ENCODE measurements around the gene CPLANE2. TPM values are rescaled to one million over a fixed set of nuclear protein-coding genes. Genes with fewer than 3 reads are reported as not detected.

CPLANE2 gene
- total RNA-seq, 1 donor from 2014 or later = 9.1 TPM

DNA sequence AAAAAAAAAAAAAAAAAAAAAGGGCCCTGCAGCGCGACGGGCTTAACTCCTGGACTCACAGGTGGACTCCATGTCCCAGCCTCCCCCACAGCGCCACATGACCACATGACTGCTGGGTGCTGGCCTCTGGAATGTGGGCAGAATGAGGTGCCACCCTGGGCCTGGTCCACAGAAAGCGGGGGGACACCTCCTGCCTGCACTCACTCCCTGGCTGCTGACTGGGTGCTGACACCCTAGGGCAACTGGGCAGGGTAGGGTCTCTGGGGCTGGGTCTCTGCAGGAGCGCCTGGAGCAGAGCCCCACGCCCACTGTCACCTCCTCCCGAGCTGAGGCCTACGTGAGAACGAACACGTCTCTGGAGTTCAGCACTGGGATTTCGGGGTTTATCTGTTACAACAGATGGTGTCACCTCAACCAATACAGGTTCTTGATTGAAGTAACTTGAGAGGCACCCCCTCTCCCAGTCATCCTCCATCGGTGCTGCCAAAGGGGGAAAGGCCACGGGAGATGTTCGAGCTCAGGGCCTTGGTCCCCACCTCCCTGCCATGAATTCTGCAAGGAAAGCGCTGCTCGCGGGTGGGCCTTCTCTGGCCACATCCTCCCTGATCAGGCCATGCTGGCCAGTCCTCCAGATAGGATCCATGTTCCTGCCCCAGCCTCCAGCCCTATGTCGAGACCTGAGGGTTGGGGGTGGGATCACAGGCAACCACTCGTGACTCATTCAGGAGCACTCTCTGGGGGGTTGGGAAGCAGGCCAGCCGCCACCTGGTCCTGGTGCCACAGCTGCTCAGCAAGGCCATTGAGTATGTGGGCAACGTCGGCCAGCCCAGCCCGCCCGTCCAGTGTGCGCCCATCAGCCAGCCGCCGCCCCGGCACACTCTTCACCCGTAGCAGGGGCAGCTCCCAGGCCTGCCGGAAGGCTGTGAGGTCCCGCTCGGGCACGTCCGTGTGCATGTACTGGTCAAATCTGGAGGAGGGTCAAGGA, 5.4 kb downstream of the CPLANE2 start:
- H3K9me3 ChIP-seq = no peaks in the 10 kb centered on the region
- H3K27ac ChIP-seq = no peak overlapping the region
- TF ChIP-seq, protein P1, sequence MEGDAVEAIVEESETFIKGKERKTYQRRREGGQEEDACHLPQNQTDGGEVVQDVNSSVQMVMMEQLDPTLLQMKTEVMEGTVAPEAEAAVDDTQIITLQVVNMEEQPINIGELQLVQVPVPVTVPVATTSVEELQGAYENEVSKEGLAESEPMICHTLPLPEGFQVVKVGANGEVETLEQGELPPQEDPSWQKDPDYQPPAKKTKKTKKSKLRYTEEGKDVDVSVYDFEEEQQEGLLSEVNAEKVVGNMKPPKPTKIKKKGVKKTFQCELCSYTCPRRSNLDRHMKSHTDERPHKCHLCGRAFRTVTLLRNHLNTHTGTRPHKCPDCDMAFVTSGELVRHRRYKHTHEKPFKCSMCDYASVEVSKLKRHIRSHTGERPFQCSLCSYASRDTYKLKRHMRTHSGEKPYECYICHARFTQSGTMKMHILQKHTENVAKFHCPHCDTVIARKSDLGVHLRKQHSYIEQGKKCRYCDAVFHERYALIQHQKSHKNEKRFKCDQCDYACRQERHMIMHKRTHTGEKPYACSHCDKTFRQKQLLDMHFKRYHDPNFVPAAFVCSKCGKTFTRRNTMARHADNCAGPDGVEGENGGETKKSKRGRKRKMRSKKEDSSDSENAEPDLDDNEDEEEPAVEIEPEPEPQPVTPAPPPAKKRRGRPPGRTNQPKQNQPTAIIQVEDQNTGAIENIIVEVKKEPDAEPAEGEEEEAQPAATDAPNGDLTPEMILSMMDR (IDR thresholded peaks at IDR 0.05) = no peak
- H3K36me3 ChIP-seq = no peaks in the 10 kb centered on the region
- ATAC-seq = no peak
- DNase-seq = peak; percentile 39
- peaks cover 16% of the 10 kb centered on the region for H3K27me3 ChIP-seq (ENCODE audit: low read depth)
- intact Hi-C loops (cut with DNase I) = no loop called here
- no peak overlapping the region for H3K4me3 ChIP-seq
- H3K4me1 ChIP-seq = peaks cover 21% of the 10 kb centered on the region

DNA sequence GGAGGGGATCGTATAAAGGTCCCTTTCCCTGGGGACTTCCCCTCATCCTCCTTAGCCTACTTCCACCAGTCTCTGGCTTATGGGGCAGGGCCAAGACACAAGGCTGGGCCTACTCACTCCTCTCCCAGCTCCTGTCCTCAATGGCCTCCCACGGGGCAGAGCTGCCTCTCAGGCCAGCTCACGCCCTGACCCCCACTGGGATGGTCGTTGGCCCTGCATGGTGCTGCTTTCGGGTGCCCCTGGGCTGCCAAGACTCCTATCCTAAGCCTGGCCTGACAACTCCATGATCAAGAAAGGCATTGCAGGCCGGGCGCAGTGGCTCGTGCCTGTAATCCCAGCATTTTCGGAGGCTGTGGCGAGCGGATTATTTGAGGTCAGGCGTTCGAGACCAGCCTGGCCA, 6.2 kb downstream of the CPLANE2 start:
- DNase-seq = peak; percentile 39
- no peaks in the 10 kb centered on the region for H3K36me3 ChIP-seq
- no peak for ATAC-seq
- no peak overlapping the region for H3K4me3 ChIP-seq
- TF ChIP-seq, protein P1 (IDR thresholded peaks at IDR 0.05) = no peak
- H3K27me3 ChIP-seq (ENCODE audit: low read depth) = peaks cover 22% of the 10 kb centered on the region
- no peak overlapping the region for H3K27ac ChIP-seq
- peaks cover 15% of the 10 kb centered on the region for H3K4me1 ChIP-seq
- intact Hi-C loops (cut with DNase I) = no loop called here
- no peaks in the 10 kb centered on the region for H3K9me3 ChIP-seq

DNA sequence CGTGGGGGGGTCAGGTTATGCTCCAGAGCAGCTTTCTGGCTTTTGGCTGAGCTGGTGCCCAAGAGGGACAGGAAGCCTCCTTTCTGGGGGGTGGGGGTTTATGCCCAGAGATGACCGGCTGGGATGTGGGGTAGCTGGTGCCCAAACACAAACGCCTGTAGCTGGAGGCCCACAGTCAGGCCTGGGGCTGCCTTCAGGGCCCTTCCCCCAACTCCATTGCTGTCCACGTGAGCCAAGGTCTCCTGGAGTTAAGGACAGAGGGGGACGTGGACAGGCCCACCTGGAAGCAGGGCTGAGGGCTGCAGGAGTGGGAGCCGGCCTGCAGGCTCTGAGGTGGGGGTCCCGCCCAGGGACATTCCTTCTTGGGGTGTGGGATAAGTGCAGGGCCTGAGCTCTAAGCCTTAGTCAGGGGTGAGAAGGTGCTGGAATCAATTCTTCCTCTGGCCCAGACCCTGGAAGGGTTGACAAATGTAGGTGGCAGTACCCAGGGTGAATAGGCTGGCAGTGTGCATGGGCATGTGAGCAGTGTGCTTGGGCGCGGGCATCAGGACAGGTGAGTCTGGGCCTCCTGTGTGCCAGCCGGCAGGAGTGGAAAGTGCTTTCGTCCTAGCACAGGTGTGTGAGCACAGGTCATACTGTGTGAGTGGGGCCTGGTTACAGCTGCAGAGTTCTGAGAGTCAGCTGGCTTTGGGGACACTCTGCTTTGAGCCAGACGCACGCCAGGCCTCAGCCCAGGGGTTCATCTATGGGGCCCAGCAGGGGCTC, 6.8 kb downstream of the CPLANE2 start:
- ATAC-seq = no peak
- peak; percentile 32 for DNase-seq

DNA sequence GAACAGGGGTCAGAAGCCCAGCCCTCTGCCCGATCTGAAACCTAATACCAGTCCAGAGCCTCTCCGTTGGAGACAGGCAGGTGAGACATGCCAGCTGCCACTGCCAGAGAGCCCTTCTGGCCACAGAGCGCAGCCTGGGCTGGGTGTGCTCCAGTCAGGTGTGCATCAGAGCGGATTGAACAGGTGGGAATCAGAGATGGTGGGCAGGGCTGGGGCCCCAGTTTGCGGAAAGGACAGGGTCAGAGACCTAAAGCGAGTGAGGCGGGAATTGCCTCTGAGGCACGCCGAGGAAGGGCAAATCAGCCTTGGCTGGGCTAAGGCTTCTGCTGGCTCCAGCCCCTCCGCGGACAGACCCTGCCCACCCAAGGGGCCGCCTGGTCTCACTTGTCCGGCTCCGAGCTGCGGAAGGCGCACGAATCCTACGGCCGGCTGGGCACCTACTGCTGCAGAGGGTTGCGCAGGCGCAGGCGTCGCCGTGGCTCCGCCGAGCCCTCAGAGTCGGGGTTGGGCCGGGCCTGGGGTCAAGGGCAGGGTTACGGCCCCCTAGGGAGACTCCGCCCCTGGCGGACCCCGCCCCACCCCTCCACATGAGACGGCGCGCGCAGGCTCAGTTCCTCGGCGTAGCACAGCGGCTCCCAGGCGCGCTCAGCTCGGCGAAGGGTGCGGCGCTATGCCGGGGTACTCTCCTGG, 10.3 kb downstream of the CPLANE2 start:
- Histone ChIP-seq H3K4me3 (peak overlapping the region; percentile 48), H3K36me3 (no peaks in the 10 kb centered on the region), H3K4me1 (peaks cover 15% of the 10 kb centered on the region), H3K9me3 (no peaks in the 10 kb centered on the region), H3K27me3 (ENCODE audit: low read depth) (peaks cover 31% of the 10 kb centered on the region), H3K27ac (peak overlapping the region; percentile 58)
- DNase-seq (peak; percentile 89), ATAC-seq (peak; percentile 96 to 97)
- TF ChIP-seq, protein P1 (IDR thresholded peaks at IDR 0.05) = no peak
- intact Hi-C loops (cut with DNase I) = no loop called here

More for the DNA sequence above, 6.8 kb downstream of the CPLANE2 start:
- TF ChIP-seq, protein P1 (IDR thresholded peaks at IDR 0.05) = no peak
- intact Hi-C loops (cut with DNase I) = no loop called here
- peaks cover 26% of the 10 kb centered on the region for H3K27me3 ChIP-seq (ENCODE audit: low read depth)
- H3K4me3 ChIP-seq = no peak overlapping the region
- H3K27ac ChIP-seq = no peak overlapping the region
- peaks cover 15% of the 10 kb centered on the region for H3K4me1 ChIP-seq
- no peaks in the 10 kb centered on the region for H3K36me3 ChIP-seq
- H3K9me3 ChIP-seq = no peaks in the 10 kb centered on the region

DNA sequence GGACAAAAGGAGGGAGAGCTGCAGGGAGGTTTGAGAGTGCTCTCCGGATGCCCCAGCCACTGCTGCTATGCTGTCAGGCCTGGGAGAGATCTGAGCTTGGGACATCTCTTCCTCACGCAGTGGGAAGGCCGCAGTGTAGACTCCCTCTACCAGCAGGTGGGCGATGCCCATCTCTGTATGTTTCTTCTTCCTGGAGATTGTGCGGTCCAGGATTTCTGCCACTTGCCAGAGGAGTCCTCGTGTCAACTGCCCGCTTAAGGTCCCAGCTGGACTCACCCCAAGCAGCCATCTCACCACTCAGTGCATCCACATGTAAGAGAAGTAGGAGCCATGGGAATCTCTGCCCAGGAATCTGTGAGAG, 10.9 kb downstream of the CPLANE2 start:
- Histone ChIP-seq H3K36me3 (no peaks in the 10 kb centered on the region), H3K27ac (no peak overlapping the region), H3K27me3 (ENCODE audit: low read depth) (peaks cover 31% of the 10 kb centered on the region), H3K9me3 (no peaks in the 10 kb centered on the region), H3K4me3 (peak overlapping the region; percentile 48), H3K4me1 (peaks cover 15% of the 10 kb centered on the region)
- TF ChIP-seq, protein P1 (IDR thresholded peaks at IDR 0.05) = no peak
- no peak for ATAC-seq
- DNase-seq = no peak
- intact Hi-C loops (cut with DNase I) = no loop called here

Measured in lower lobe of right lung (tissue), 2 donors.